DOHH2 (cell line): ENCODE results near the gene FKBP5.

ENCODE experiments used
- EZH2phosphoT487 ChIP-seq: fragments of 200-600 bp; sonication (generic); IDR thresholded peaks from 2 replicates; pipeline ENCODE4 v1.6.1; 2017; ENCODE audit warnings: borderline replicate concordance, mild to moderate bottlenecking, antibody characterized with exemption, low read length, moderate library complexity, mixed read lengths
- TF ChIP-seq, protein P1 (sequence below): fragments of 200-600 bp; sonication (generic); IDR thresholded peaks from one replicate; pipeline ENCODE4 v1.5.1; 2014; ENCODE audit warnings: antibody characterized with exemption, mild to moderate bottlenecking, low read depth, low read length; ENCODE audit not compliant: poor library complexity, severe bottlenecking

GRCh38 chr6:35635601-35636597, 52.8 kb downstream of the FKBP5 start:
- TF ChIP-seq, protein P1, sequence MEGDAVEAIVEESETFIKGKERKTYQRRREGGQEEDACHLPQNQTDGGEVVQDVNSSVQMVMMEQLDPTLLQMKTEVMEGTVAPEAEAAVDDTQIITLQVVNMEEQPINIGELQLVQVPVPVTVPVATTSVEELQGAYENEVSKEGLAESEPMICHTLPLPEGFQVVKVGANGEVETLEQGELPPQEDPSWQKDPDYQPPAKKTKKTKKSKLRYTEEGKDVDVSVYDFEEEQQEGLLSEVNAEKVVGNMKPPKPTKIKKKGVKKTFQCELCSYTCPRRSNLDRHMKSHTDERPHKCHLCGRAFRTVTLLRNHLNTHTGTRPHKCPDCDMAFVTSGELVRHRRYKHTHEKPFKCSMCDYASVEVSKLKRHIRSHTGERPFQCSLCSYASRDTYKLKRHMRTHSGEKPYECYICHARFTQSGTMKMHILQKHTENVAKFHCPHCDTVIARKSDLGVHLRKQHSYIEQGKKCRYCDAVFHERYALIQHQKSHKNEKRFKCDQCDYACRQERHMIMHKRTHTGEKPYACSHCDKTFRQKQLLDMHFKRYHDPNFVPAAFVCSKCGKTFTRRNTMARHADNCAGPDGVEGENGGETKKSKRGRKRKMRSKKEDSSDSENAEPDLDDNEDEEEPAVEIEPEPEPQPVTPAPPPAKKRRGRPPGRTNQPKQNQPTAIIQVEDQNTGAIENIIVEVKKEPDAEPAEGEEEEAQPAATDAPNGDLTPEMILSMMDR, result no peak
- TF ChIP-seq EZH2phosphoT487, result no peak
